Stimulated activated CD4-positive, alpha-beta T cell treated with anti-CD3 and anti-CD28 coated beads, TNF-alpha, amount 100 ng/mL, for 1 hour (primary cell): ENCODE measurements around the gene CRYZ.

Experiments
- DNase-seq, 3 donors: peaks; one replicate each; pipeline ENCODE4 v3.0.0-alpha.2; 2020; ENCODE audit warnings: low read depth in 3 of 3, low spot score in 1 of 3

CRYZ gene

DNA sequence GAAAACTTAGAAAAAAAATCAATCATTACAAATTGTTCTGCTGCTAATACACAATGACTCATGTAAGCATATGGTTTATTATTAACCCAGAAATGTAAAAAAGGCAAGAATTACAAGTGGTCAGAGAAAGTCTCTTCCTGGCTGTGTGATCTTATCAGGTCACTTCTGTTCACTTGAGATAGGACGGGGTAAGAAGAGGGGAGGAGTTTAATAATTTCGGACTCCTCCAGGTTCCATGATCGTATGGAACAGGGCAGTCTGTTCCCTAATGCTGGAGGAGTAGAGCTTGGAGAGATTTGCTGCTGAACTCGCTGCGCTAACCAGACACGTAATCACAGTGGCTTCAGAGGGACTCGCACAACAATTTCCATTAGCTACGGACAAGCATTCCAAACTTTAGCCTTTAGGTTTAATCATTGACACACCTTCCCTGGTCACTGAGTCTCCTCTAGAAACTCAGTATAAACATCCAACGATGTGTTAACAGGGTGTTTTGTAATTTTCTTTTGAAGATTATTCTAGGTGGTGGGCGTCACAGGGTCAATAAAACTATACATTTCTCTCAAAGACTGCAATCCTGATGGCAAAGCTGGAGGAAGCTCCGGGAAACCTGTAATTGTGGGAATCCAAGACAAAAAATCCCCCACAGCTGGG lies 1.3 kb downstream of the CRYZ start:
- DNase-seq = no peak

DNA sequence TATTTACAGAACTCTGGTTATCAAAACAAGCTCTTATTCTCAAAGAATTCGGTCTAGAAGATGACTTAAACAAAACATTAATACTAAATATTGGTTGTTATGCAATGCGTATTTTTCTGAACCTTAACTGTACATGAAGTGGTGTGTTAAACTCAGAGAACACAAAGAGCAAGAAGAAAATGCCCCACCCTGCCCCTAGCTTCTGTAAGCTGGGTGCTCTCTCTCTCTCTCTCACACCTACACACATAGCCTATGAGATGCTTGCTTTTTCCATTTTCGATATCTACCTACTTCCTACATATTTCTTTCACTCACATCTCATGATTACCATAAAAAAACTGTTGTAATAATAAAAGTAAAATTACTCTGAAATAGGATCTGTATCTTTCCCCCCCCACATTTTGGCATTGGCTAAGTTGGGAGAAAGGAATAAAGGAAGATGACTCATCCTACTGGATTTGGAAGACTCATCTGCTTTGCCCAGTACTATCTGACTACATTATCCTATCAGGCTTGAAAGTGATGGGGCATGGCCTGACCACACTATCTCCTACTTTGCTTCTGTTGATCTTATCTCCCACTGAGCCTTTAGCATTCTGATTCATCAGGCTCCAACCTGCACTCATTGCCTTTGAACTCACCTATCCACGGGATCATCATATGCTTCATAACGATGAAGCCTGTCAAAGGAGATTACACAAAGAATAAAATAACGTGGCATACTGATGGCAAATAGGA lies 2.9 kb downstream of the CRYZ start:
- no peak for DNase-seq

DNA sequence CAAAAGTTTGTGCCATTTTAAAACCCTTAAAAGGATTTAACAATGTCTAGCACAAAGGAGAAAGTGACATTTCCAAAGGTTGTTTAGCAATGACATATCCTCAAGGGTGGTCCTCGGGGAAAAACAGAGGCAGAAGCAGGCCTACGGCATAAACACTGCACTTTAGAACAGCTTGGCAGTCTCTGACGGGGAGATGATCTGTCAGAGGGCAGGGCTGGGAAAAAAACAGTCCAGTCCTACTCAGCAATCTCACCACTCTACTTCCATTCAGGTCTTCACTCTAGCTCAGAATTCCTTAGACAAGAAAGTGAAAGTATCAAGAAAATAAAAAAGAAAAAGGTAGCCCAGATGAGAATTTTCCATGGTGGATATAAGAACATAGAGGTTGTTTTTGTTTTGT lies 4.1 kb downstream of the CRYZ start:
- no peak for DNase-seq

DNA sequence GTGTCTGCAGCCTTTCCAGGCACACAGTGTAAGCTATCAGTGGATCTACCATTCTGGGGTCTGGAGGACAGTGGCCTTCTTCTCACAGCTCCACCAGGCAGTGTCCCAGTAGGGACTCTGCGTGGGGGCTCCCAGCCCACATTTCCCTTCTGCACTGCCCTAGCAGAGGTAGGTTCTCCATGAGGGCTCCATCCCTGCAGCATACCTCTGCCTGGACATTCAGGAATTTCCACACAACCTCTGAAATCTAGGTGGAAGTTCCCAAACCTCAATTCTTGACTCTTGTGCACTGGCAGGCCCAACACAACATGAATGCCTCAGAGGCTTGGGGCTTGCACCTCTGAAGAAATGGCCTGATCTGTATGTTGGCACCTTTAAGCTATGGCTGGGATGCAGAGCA lies 6.8 kb downstream of the CRYZ start:
- DNase-seq = no peak

DNA sequence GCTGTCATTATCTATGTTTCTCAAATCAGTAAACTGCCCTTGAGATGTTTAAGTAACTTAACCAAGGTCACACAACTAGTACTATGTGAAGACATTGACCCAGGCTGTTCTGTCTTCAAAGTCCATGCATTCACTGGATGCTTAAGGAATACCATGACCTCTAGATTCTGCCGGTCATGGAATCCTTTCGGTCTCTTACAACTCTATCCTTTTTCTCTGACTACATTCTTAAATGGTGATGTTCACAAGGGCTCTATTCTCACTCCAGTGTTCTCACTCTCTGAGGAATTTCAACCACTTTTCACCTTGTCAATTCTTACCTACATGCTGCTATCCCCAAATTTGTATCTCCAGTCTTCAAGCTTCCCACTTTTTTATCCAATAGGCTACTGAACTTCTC lies 15.2 kb downstream of the CRYZ start:
- no peak for DNase-seq

DNA sequence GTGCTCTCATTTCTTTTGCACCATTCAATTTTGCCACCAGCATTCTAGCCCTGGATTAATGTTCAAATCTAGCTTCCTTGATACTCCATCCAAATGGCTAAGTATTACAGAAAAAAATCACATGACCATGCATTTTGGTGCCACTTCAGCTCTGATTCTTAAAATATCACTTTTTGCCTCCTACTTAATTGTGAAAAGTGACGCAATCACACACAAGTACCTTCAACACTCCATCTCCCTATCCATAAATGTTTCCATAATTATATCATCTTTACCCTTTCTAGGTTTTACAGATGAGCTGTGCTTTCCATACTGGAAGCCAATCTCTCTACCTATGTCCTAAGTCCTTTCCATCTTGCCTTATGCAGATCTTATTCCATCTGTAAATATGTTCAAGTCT lies 16.0 kb downstream of the CRYZ start:
- no peak for DNase-seq

DNA sequence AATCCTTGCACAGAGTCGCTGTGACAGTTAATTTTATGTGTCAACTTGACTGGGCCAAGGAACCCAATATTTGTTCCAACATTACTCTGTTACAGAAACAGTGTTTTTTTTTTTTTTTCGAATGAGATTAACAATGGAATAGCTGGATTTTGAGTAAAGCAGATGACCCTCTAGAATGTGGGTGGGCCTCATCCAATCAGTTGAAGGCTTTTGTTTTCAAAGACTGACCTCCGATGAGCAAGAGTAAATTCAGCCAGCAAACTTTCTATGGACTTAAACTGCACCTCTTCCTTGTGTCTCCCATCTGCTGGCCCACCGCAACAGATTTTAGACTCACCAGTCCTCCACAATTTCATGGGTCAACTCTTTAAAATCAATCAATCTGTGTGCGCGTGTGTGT lies 17.0 kb downstream of the CRYZ start:
- DNase-seq = no peak

DNA sequence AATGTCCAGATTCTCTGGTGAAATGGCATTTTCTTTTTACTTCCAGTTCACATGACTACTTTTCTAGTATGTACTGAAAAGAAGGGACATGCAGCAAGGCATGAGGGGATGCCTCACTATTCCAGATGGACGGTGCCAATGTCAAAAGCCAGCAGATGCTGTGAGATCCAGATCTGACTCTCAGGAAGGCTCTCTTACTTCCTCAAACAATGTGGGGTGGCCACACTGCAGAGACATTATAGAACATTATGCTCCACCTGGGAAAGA lies 17.7 kb downstream of the CRYZ start:
- no peak for DNase-seq

DNA sequence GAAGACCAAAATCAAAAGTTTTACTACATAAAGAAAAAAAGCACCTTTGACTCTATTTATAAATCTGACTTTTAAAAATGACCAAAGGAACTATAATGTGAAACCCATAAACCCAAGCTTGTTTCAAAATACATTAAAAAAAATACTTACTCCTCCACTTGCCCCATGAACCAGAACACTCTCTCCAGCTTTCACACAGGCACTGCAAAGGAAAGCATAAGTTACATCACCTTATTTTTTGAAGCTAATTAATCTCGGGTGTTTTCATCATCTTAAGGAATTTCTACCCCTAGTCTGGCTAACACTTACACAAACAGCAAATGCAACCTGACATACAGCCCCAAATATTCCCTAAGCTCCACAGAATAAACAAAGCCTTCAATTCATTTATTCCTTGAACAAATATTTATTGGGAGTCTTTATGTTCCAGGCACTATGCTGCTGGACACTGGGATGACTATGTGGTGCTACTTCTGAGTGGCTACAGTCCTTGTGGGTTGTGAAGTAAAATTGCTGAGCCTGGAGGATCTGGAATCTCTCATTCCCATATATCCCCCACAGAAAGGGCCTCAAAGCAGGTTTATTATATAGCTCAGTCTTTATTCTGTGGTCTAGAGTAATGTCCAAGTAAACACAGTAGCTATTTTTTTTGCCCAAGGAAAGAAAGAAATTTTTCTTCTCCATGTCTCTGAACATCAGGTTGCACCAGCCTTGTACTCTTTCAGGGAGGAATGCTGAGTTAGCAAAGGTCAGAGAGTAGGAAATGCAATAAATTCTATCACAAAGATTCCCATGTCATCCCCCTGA lies 18.2 kb downstream of the CRYZ start:
- DNase-seq = no peak

DNA sequence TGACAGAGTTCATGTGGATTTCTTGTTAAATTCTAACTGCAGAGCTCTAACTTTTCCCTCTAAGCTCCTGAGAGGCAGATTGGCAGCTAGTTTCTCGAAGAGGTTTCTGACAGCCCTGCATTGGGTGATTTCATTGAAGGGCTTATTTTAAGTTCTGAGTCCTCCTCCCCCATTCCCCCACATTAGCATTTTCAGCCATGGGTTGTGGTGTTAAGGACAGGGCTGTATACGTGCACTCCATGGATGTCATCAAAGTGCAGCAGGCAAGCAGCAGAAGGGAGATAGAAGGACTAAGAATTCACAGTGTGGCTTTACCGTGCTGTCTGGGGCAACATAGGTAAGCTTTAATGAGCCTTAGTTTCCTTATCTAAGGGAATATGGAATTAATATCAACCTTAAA lies 19.0 kb downstream of the CRYZ start:
- DNase-seq = no peak

DNA sequence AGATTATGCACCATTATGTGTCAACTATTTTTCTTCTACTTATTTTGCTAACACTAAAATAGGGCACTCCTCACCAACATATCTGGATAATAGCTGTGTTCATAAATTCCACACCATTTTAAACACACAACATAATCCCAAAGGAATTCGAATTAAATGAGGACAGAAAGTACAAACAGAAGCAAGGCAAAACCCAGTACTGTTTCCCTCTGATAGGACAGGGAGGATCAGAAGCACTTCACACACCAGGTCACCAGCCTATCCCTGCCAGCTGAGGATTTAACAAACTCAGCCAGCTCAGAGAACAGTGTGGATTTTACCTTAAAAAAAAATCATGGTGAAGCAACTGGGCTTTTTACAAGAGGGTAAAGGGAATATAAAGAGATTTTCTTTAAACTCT lies 20.0 kb downstream of the CRYZ start:
- DNase-seq = no peak

DNA sequence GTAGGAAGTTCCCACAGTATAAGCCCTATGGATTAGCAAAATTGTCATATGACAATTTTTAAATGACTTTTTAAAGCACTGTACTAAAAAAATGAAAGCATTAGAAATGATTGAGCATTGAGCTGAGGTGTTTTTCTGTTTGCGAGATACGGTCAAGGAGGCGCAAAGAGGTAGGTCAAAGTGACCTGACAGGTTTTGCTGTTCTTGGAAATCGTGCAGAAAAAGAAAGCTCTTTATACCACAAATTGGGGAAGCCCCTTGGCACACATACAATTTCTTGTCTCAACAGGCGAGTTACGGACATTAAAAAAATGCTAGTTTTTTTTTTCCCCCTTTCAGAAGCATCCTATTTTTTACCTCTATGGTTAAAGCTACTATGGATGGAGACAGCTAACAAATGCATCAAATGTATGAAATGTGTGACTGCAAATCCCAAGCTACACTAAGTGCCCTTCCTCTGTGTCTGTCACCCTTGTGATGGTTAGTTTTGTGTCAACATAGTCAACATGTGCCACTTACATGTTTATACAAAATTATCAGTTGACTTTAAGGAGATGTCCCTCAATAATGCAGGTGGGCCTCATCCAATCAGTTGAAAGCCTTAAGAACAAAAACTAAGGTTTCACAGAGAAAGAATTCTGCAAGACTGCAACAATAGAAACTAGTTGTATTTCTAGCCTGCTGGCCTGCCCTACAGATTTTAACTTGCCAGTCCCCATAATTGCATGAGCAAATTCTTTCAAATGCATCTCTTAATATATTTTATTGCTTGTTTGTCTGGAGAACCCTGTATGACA lies 29.3 kb downstream of the CRYZ start:
- no peak for DNase-seq

DNA sequence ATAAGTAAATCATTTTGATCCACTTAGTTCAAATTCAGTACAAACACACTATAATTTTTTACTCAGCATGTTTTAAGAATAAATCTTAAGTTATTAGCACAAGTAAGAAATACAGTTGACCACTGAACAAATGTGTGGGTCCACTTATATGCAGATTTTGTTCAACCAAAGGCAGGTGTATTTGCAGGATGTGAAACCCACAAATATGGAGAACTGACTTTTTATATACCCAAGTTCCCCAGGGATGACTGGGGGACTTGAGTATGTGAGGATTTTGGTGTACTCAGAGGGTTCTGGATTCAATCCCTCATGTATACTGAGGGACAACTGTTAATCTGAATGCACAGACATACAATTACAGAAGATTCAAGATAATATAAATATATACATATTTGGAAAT lies 33.5 kb downstream of the CRYZ start:
- no peak for DNase-seq

DNA sequence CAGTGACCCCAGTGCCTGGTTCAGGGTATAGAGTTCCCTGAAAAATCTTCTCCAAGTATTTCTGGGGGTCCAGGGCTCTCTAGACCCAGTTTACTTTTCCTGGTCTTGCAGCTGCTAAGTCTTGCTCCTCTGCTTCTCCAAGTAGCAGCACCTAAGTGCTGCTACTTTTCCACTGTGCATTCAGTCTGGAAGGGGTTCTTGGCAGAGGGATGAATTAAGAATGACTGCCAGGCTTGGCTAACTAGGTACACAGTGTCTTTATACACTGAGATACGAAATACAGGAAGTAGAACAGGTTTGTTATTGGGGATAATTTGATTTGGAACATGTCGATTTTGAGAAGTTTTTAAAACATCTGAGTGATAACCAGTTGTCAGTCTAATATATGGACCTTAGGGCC lies 35.0 kb downstream of the CRYZ start:
- no peak for DNase-seq

DNA sequence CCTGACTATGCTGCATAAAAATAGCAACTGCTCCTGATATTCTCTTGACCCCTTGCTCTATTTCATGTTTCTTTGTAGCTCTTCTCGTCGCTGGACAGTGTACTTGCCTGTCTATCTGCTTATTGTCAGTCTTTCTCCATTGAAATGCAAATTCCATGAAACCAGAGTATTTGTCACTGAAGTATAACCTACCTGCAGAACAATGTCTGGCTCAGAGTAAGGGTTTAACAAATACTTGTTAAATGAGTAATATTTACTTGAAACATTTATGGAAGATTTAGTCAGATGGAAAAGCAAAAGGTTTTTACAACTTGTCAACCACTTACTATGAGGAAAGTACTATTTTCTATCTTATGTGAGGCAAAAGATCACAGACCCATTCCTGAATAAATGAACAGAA lies 39.4 kb downstream of the CRYZ start:
- no peak for DNase-seq

DNA sequence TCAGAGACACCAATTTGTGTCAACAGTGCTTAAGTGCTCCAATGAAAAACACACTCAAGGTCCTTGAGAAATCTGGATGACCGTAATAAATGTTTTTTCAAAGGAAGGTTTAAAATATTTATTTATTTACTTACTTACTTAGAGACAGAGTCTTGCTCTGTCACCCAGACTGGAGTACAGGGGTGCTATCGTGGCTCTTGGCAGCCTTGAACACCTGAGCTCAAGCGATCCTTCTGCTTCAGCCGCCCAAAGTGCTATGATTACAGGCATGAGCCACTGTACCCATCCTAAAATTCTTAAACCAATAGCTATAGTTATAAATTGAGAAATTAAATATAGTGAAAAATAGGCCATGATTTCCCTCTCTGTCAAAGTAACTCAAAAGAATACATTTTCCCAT lies 41.9 kb downstream of the CRYZ start:
- DNase-seq = no peak

DNA sequence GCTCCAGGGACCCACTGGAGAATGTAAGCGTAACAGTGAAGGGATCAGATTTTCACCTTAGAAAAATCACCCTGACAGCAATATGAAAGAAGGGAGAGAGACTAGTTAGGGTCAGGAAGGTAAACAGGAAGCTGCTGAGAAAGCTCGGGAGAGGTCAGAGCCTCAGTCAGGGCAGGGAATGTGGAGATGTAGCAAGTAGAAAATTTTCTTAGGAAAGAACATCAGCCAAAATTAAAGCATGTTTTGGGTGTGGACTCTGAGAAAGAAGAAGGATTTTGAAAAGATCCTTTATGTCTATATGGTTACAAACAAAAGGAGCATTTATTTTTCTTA lies 42.5 kb downstream of the CRYZ start:
- no peak for DNase-seq

DNA sequence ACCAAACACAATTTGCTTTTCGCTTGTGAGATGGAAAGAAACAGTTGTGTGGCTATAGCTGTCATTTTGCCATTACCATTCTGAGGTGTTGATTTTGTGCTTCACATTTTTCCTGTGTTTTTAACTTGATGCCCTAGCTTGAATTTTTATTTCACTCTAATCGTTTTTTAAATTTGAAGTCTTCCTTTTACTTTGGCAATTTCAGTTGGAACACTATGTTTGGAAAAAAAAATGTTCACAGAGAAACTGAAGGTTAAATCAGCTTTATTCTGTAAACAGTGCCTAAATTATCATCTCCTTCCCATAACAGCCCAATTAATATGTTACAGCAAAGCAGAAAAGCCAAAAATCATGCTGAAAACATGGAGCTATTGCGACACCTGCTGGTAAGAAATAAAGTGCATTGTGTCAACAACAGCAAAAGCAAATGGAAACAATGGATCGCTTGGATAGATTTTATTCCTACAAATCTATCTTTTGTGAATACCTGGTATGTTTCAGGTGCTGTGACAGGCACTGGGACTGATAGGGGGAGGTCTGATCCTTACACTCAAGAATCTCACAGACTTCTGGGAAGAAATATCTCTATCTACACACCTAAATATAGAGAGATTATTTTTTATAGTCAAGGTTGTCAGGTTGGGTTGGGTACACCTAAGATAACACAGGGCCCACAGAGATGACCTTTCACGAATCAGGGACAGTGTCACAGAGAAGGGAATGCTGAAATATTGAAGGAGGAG lies 43.1 kb downstream of the CRYZ start:
- no peak for DNase-seq

DNA sequence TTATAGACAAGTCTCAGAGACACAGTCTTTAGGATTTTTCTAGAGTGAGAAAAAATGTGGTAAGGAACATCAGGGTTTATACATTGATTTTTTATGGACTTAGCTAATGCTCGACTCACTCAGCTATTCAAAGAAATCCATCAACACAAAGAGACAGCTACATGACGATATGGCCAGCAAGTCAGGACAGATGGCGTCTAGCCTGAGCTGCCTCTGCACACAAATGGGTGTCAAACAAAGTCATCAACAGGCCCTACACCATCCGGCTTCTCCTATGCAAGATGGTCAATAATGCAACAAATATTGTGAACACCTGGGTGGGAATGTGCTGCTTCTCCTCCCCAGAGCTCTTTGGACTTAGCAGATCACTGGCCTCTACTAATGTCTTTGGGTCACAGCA lies 45.9 kb downstream of the CRYZ start:
- DNase-seq = no peak

DNA sequence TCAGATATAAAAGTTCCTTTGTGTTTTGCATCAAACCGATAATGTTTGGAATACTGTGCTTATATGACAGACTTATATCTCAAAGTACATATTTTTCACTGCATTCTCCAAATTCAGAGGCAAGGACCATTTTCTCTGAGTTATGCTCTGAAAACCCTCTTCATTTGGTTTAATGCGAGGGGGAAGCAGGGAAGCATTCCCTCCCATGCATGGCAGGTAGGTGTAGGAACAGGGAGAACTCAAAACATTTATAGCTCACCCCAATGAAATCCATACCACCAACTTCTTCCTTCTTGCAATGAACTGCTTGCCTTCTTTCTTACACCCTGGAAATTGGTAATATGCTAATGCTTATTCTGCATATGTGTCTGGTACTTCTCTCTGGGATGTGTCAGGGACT lies 48.5 kb downstream of the CRYZ start:
- DNase-seq = no peak

DNA sequence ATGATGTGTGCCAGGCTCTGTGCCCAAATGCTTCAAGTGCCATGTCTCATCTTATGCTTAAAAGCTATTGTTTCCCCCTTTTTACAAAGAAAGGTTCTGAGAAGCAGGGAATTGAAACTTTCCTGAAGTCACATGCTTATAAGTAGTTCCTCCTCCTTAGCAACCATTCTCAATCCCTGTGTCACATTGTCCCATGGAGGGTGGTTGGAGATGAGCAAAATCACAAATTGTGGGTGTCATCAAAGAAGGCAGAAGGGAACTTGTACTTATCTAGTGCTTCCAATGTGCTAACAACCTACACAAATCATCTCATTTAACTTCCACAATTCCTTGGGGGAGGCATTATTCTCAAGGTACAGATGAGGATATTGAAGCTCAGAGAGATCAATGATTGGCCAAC lies 49.2 kb downstream of the CRYZ start:
- DNase-seq = no peak
